GM23338 (cell line): ENCODE data around the gene TRPM1. TPM values are rescaled to one million over a fixed set of nuclear protein-coding genes. Genes with fewer than 3 reads are reported as not detected.

ENCODE experiments used
- ATAC-seq: fragments of 200-7000 bp; cut with Tn5 transposase; 3 replicates; pipeline ENCODE4 v1.9.1; 2020
- DNase-seq: peaks from one replicate; pipeline ENCODE4 v3.0.0-alpha.2; 2015; ENCODE audit warnings: low spot score
- H2AFZ ChIP-seq: fragments of 200-600 bp; sonication (generic); 2 replicates; pipeline ENCODE4 v1.8.0; 2016; ENCODE audit warnings: antibody characterized with exemption, mild to moderate bottlenecking, moderate library complexity
- H3F3A ChIP-seq: fragments of 200-600 bp; sonication (generic); replicated peaks from 2 replicates; pipeline ENCODE4 v1.8.0; 2017; ENCODE audit warnings: antibody characterized with exemption, mixed run types, low read depth
- H3K27ac ChIP-seq: fragments of 200-600 bp; sonication (generic); 2 replicates; pipeline ENCODE4 v1.6.1; 2016; ENCODE audit warnings: low read depth
- H3K27me3 ChIP-seq: fragments of 200-600 bp; sonication (generic); 2 replicates; pipeline ENCODE4 v1.8.0; 2016; ENCODE audit warnings: mild to moderate bottlenecking, mixed run types, moderate library complexity; ENCODE audit not compliant: insufficient read depth
- H3K36me3 ChIP-seq: fragments of 200-600 bp; sonication (generic); 2 replicates; pipeline ENCODE4 v1.8.0; 2016; ENCODE audit warnings: mild to moderate bottlenecking; ENCODE audit not compliant: insufficient read depth
- H3K4me1 ChIP-seq: fragments of 200-600 bp; sonication (generic); 2 replicates; pipeline ENCODE4 v1.8.0; 2016; ENCODE audit warnings: mild to moderate bottlenecking, moderate library complexity; ENCODE audit not compliant: insufficient read depth
- H3K4me2 ChIP-seq: fragments of 200-600 bp; sonication (generic); 2 replicates; pipeline ENCODE4 v1.7.1; 2017; ENCODE audit warnings: mixed run types
- H3K4me3 ChIP-seq: fragments of 200-600 bp; sonication (generic); 2 replicates; pipeline ENCODE4 v1.6.1; 2016; ENCODE audit warnings: mixed run types
- H3K79me2 ChIP-seq: fragments of 200-600 bp; sonication (generic); replicated peaks from 2 replicates; pipeline ENCODE4 v1.8.0; 2017; ENCODE audit warnings: mild to moderate bottlenecking; ENCODE audit not compliant: insufficient read depth
- H3K9me2 ChIP-seq: fragments of 200-600 bp; sonication (generic); 2 replicates; pipeline ENCODE4 v1.8.0; 2017; ENCODE audit not compliant: insufficient read depth
- H4K20me1 ChIP-seq: fragments of 200-600 bp; sonication (generic); replicated peaks from 2 replicates; pipeline ENCODE4 v1.8.0; 2017; ENCODE audit warnings: mild to moderate bottlenecking; ENCODE audit not compliant: insufficient read depth
- H3K27ac Mint-ChIP-seq: 2 replicates; pipeline ENCODE4 v1.8.0; 2020; ENCODE audit warnings: inconsistent platforms, mild to moderate bottlenecking, moderate library complexity, mixed read lengths
- H3K27me3 Mint-ChIP-seq: 3 replicates; pipeline ENCODE4 v1.8.0; 2022; ENCODE audit warnings: low read depth, mild to moderate bottlenecking, moderate library complexity, mixed read lengths, inconsistent platforms; ENCODE audit not compliant: insufficient read depth, poor library complexity
- H3K36me3 Mint-ChIP-seq: 3 replicates; pipeline ENCODE4 v1.8.0; 2021; ENCODE audit warnings: low read depth, mild to moderate bottlenecking, inconsistent platforms, moderate library complexity, mixed read lengths
- H3K4me1 Mint-ChIP-seq: 3 replicates; pipeline ENCODE4 v1.8.0; 2020; ENCODE audit warnings: mild to moderate bottlenecking, inconsistent platforms, mixed read lengths
- H3K4me3 Mint-ChIP-seq: 3 replicates; pipeline ENCODE4 v1.8.0; 2021; ENCODE audit warnings: moderate library complexity, mild to moderate bottlenecking, inconsistent platforms, mixed read lengths
- H3K9me3 Mint-ChIP-seq: 3 replicates; pipeline ENCODE4 v1.8.0; 2020; ENCODE audit warnings: moderate library complexity, mild to moderate bottlenecking, inconsistent platforms, mixed read lengths
- EZH2phosphoT487 ChIP-seq: fragments of 200-600 bp; sonication (generic); IDR thresholded peaks from one replicate; pipeline ENCODE4 v1.8.1; 2018; ENCODE audit warnings: antibody characterized with exemption; ENCODE audit not compliant: unreplicated experiment
- JUNB ChIP-seq: IDR thresholded peaks from one replicate; pipeline ENCODE4 v1.6.1; 2016; ENCODE audit warnings: antibody characterized with exemption; ENCODE audit not compliant: unreplicated experiment
- POLR2AphosphoS5 ChIP-seq: IDR thresholded peaks from 2 replicates; pipeline ENCODE4 v1.6.1; 2016; ENCODE audit warnings: antibody characterized with exemption, low read depth
- STAT1 ChIP-seq: IDR thresholded peaks from one replicate; pipeline ENCODE4 v1.6.1; 2016; ENCODE audit warnings: antibody characterized with exemption; ENCODE audit not compliant: unreplicated experiment
- ZNF114 ChIP-seq: fragments of 250-450 bp; sonication (Bioruptor Pico); IDR thresholded peaks from 2 replicates; pipeline ENCODE4 v1.5.0; 2020; ENCODE audit warnings: mild to moderate bottlenecking, moderate library complexity
- ZNF331 ChIP-seq: fragments of 250-450 bp; sonication (Bioruptor Pico); IDR thresholded peaks from 2 replicates; pipeline ENCODE4 v1.5.0; 2020; ENCODE audit warnings: low read depth, mild to moderate bottlenecking, moderate library complexity
- polyA plus RNA-seq: library from polyadenylated mRNA; unstranded; fragments of >200 nt; fragmentation: Nextera tagmentation; extraction: Ambion mirVana; gene quantifications from 2 replicates; pipeline ENCODE4 v1.2.1, GENCODE V29; 2016
- total RNA-seq: library from RNA; depleted of rRNA; stranded (reverse); fragments of >200 nt; shearing (Covaris generic); gene quantifications from 2 replicates; pipeline ENCODE4 v1.2.3, GENCODE V29; 2014
- TF ChIP-seq, protein P1 (sequence below): fragments of 250-450 bp; sonication (Bioruptor Pico); IDR thresholded peaks from 2 replicates; pipeline ENCODE4 v1.5.0; 2020; ENCODE audit warnings: mild to moderate bottlenecking, moderate library complexity

TRPM1 gene
- total and polyA plus RNA-seq, 2 experiments from 2014 or later: 0.19 TPM; not detected in 1

GRCh38 chr15:31091481-31091880 lies 10.0 kb downstream of the TRPM1 start (continued):
- TF ChIP-seq, protein P1, sequence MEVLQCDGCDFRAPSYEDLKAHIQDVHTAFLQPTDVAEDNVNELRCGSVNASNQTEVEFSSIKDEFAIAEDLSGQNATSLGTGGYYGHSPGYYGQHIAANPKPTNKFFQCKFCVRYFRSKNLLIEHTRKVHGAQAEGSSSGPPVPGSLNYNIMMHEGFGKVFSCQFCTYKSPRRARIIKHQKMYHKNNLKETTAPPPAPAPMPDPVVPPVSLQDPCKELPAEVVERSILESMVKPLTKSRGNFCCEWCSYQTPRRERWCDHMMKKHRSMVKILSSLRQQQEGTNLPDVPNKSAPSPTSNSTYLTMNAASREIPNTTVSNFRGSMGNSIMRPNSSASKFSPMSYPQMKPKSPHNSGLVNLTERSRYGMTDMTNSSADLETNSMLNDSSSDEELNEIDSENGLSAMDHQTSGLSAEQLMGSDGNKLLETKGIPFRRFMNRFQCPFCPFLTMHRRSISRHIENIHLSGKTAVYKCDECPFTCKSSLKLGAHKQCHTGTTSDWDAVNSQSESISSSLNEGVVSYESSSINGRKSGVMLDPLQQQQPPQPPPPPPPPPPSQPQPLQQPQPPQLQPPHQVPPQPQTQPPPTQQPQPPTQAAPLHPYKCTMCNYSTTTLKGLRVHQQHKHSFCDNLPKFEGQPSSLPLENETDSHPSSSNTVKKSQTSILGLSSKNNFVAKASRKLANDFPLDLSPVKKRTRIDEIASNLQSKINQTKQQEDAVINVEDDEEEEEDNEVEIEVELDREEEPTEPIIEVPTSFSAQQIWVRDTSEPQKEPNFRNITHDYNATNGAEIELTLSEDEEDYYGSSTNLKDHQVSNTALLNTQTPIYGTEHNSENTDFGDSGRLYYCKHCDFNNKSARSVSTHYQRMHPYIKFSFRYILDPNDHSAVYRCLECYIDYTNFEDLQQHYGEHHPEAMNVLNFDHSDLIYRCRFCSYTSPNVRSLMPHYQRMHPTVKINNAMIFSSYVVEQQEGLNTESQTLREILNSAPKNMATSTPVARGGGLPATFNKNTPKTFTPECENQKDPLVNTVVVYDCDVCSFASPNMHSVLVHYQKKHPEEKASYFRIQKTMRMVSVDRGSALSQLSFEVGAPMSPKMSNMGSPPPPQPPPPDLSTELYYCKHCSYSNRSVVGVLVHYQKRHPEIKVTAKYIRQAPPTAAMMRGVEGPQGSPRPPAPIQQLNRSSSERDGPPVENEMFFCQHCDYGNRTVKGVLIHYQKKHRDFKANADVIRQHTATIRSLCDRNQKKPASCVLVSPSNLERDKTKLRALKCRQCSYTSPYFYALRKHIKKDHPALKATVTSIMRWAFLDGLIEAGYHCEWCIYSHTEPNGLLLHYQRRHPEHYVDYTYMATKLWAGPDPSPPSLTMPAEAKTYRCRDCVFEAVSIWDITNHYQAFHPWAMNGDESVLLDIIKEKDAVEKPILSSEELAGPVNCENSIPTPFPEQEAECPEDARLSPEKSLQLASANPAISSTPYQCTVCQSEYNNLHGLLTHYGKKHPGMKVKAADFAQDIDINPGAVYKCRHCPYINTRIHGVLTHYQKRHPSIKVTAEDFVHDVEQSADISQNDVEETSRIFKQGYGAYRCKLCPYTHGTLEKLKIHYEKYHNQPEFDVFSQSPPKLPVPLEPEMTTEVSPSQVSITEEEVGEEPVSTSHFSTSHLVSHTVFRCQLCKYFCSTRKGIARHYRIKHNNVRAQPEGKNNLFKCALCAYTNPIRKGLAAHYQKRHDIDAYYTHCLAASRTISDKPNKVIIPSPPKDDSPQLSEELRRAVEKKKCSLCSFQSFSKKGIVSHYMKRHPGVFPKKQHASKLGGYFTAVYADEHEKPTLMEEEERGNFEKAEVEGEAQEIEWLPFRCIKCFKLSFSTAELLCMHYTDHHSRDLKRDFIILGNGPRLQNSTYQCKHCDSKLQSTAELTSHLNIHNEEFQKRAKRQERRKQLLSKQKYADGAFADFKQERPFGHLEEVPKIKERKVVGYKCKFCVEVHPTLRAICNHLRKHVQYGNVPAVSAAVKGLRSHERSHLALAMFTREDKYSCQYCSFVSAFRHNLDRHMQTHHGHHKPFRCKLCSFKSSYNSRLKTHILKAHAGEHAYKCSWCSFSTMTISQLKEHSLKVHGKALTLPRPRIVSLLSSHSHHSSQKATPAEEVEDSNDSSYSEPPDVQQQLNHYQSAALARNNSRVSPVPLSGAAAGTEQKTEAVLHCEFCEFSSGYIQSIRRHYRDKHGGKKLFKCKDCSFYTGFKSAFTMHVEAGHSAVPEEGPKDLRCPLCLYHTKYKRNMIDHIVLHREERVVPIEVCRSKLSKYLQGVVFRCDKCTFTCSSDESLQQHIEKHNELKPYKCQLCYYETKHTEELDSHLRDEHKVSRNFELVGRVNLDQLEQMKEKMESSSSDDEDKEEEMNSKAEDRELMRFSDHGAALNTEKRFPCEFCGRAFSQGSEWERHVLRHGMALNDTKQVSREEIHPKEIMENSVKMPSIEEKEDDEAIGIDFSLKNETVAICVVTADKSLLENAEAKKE (CRISPR knock-in tag): no peak
- TF ChIP-seq EZH2phosphoT487 (no peak), ZNF114 (no peak)

DNA sequence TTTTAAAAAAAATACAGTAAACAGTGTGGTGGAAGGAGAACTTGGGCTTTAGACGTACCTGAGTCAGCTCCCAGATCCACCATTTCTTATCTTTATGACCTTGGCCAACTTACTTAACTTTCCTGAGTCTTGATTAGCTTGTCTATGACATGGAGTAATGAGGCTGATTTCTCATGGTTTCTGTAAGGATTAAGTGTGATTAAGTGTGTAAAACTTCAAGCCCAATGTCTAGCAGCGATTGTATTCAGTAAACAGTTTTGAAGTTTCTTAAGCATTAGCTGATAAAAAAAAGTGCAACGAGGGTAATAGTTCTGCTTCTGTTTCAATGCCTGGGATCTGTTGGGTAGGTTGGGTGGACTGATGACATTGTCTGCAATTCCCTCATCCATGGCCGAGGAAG lies 10.8 kb downstream of the TRPM1 start:
- H3K79me2 ChIP-seq: no peaks in the 10 kb centered on the region
- H3K27me3 ChIP-seq: no peaks in the 10 kb centered on the region
- no peaks in the 10 kb centered on the region for H3K36me3 ChIP-seq
- ATAC-seq (no peak), DNase-seq (no peak)
- no peak overlapping the region; the same call in 1 of the 2 replicates for H2AFZ ChIP-seq
- H4K20me1 ChIP-seq: no peaks in the 10 kb centered on the region
- H3K4me1 Mint-ChIP-seq: no peaks in the 10 kb centered on the region; the same call in 2 of the 3 replicates
- H3K27me3 Mint-ChIP-seq: peaks cover 1% of the 10 kb centered on the region
- H3K4me1 ChIP-seq: no peaks in the 10 kb centered on the region
- H3K27ac Mint-ChIP-seq: no peak overlapping the region
- H3K4me2 ChIP-seq: no peak overlapping the region
- H3K4me3 Mint-ChIP-seq: no peak overlapping the region
- no peak overlapping the region for H3K27ac ChIP-seq
- 0 out of 3 replicates have a peak, but pooled peaks cover 3% of the 10 kb centered on the region for H3K9me3 Mint-ChIP-seq
- H3K9me2 ChIP-seq: no peaks in the 10 kb centered on the region
- H3F3A ChIP-seq: no peaks in the 10 kb centered on the region
- H3K36me3 Mint-ChIP-seq: no peaks in the 10 kb centered on the region
- H3K4me3 ChIP-seq: no peak overlapping the region
- TF ChIP-seq JUNB (no peak), ZNF331 (CRISPR knock-in tag) (no peak), POLR2AphosphoS5 (no peak), ZNF114 (no peak), STAT1 (no peak)
- TF ChIP-seq, protein P1 (CRISPR knock-in tag): no peak
